ENCODE data around the gene HOXB5.

The HOXB5 gene

DNA sequence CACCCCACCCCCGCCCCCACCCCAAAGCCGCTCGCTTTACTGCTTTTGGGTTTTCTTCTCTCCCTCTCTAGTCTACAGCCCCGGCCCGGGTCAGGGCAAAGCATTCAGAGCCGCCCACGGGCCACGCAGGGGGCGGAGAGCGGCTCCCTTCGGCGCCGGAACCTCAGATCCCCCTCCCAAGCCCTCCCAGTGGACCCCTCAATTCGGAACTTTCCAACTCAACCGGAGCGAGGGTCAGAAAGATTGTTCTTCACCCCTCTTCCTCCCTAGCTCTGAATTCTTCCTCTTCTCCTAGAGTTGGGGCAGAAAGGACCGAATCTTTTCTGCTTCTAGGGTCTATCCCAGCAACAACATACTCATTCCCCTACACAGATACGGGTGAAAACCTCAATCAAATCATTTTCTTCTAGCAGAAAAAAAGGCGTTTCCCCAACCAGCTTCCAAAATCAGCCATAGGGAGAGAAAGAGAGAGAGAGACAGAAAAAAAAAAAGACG lies 49.7 kb downstream of the HOXB5 start:
- TF ChIP-seq, protein P1, sequence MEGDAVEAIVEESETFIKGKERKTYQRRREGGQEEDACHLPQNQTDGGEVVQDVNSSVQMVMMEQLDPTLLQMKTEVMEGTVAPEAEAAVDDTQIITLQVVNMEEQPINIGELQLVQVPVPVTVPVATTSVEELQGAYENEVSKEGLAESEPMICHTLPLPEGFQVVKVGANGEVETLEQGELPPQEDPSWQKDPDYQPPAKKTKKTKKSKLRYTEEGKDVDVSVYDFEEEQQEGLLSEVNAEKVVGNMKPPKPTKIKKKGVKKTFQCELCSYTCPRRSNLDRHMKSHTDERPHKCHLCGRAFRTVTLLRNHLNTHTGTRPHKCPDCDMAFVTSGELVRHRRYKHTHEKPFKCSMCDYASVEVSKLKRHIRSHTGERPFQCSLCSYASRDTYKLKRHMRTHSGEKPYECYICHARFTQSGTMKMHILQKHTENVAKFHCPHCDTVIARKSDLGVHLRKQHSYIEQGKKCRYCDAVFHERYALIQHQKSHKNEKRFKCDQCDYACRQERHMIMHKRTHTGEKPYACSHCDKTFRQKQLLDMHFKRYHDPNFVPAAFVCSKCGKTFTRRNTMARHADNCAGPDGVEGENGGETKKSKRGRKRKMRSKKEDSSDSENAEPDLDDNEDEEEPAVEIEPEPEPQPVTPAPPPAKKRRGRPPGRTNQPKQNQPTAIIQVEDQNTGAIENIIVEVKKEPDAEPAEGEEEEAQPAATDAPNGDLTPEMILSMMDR (IDR thresholded peaks at IDR 0.05; ENCODE audit: low read depth, low read length, poor library complexity, severe bottlenecking), result no peak
- TF ChIP-seq EZH2phosphoT487 (IDR thresholded peaks at IDR 0.05; ENCODE audit: borderline replicate concordance, low read length), result peak; percentile 56
- H3K9me3 ChIP-seq (ENCODE audit: control insufficient read depth, insufficient read depth, low read length), result no peaks in the 10 kb centered on the region
- no peaks in the 10 kb centered on the region for H4K20me1 ChIP-seq (ENCODE audit: control insufficient read depth, insufficient read depth, low read depth, low read length)
- H3K4me3 ChIP-seq (ENCODE audit: low read length), result no peak overlapping the region
- H3K4me1 ChIP-seq (ENCODE audit: control insufficient read depth, low read length), result no peaks in the 10 kb centered on the region
- H3F3A ChIP-seq (ENCODE audit: control insufficient read depth, insufficient read depth), result no peaks in the 10 kb centered on the region
- no peaks in the 10 kb centered on the region for H3K36me3 ChIP-seq (ENCODE audit: control insufficient read depth, low read length)
- no peaks in the 10 kb centered on the region for H3K79me2 ChIP-seq (ENCODE audit: control insufficient read depth, low read length)
- no peaks in the 10 kb centered on the region for H3K9me2 ChIP-seq (replicated peaks; ENCODE audit: control insufficient read depth, low read length)
- H3K4me2 ChIP-seq (ENCODE audit: low read length), result no peak overlapping the region
- H3K27me3 ChIP-seq (ENCODE audit: control insufficient read depth, low read length), result peaks cover 71% of the 10 kb centered on the region
- H3K27ac ChIP-seq (ENCODE audit: low read depth, low read length), result no peak overlapping the region

- no peaks in the 10 kb centered on the region for H4K20me1 ChIP-seq (ENCODE audit: control insufficient read depth, insufficient read depth, low read depth, low read length)
- H3K79me2 ChIP-seq (ENCODE audit: control insufficient read depth, low read length), result no peaks in the 10 kb centered on the region
- no peak overlapping the region for H3K4me2 ChIP-seq (ENCODE audit: low read length)
- no peaks in the 10 kb centered on the region for H3K4me1 ChIP-seq (ENCODE audit: control insufficient read depth, low read length)
- no peak overlapping the region for H3K27ac ChIP-seq (ENCODE audit: low read depth, low read length)
- H3K9me2 ChIP-seq (replicated peaks; ENCODE audit: control insufficient read depth, low read length), result no peaks in the 10 kb centered on the region
- peaks cover 71% of the 10 kb centered on the region for H3K27me3 ChIP-seq (ENCODE audit: control insufficient read depth, low read length)
- H3F3A ChIP-seq (ENCODE audit: control insufficient read depth, insufficient read depth), result no peaks in the 10 kb centered on the region
- peak; percentile 87; the same call in 1 of the 2 replicates for TF ChIP-seq EZH2phosphoT487 (IDR thresholded peaks at IDR 0.05; ENCODE audit: borderline replicate concordance, low read length)
- TF ChIP-seq, protein P1 (IDR thresholded peaks at IDR 0.05; ENCODE audit: low read depth, low read length, poor library complexity, severe bottlenecking), result no peak
- H3K36me3 ChIP-seq (ENCODE audit: control insufficient read depth, low read length), result no peaks in the 10 kb centered on the region
- H3K4me3 ChIP-seq (ENCODE audit: low read length), result no peak overlapping the region
- no peaks in the 10 kb centered on the region for H3K9me3 ChIP-seq (ENCODE audit: control insufficient read depth, insufficient read depth, low read length)
Observed at GRCh38 chr17:48543107-48543853, 50.3 kb downstream of the HOXB5 start.

- H3F3A ChIP-seq (ENCODE audit: control insufficient read depth, insufficient read depth), result no peaks in the 10 kb centered on the region
- H3K9me3 ChIP-seq (ENCODE audit: control insufficient read depth, insufficient read depth, low read length), result no peaks in the 10 kb centered on the region
- H3K4me1 ChIP-seq (ENCODE audit: control insufficient read depth, low read length), result no peaks in the 10 kb centered on the region
- H3K27me3 ChIP-seq (ENCODE audit: control insufficient read depth, low read length), result peaks cover 71% of the 10 kb centered on the region
- H3K9me2 ChIP-seq (replicated peaks; ENCODE audit: control insufficient read depth, low read length), result no peaks in the 10 kb centered on the region
- H3K79me2 ChIP-seq (ENCODE audit: control insufficient read depth, low read length), result no peaks in the 10 kb centered on the region
- H3K36me3 ChIP-seq (ENCODE audit: control insufficient read depth, low read length), result no peaks in the 10 kb centered on the region
- H3K4me2 ChIP-seq (ENCODE audit: low read length), result no peak overlapping the region
- no peaks in the 10 kb centered on the region for H4K20me1 ChIP-seq (ENCODE audit: control insufficient read depth, insufficient read depth, low read depth, low read length)
- no peak overlapping the region for H3K4me3 ChIP-seq (ENCODE audit: low read length)
- no peak; the same call in 1 of the 2 replicates for TF ChIP-seq EZH2phosphoT487 (IDR thresholded peaks at IDR 0.05; ENCODE audit: borderline replicate concordance, low read length)
- TF ChIP-seq, protein P1 (IDR thresholded peaks at IDR 0.05; ENCODE audit: low read depth, low read length, poor library complexity, severe bottlenecking), result no peak
- H3K27ac ChIP-seq (ENCODE audit: low read depth, low read length), result no peak overlapping the region
Observed at GRCh38 chr17:48542698-48543106, 50.9 kb downstream of the HOXB5 start.
